D721Med (cell line): ENCODE measurements around the gene PGPEP1.

Experiments
- DNase-seq: peaks from one replicate; pipeline ENCODE4 v3.0.0; 2011; ENCODE audit warnings: low spot score; ENCODE audit not compliant: insufficient read length
- FAIRE-seq: peaks from 2 replicates; lab custom pipeline; 2011; peaks lifted over from hg19 to GRCh38; lab: Jason Lieb, UNC
- CTCF ChIP-seq: IDR thresholded peaks from 2 replicates; pipeline ENCODE4 v1.5.1; 2012; ENCODE audit warnings: mild to moderate bottlenecking, control low read depth; ENCODE audit not compliant: insufficient read depth; ENCODE audit errors: missing control alignments

PGPEP1 gene

DNA sequence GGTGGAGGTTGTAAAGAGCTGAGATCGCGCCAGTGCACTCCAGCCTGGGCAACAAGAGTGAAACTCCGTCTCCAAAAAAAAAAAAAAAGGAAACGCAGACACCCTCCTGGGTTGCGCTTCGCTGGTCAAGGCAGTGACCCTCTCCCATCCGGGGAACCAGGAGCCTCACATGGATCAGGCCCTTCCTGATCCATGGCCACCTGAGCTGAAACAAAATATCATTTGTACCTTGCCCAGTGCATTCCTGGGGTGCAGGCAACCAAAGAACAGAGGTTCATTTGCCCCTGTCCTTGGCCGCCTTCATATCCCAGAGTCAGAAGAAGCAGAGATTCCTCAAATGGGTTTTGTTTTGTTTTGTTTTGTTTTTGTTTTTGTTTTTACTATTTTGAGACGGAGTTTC is 9.5 kb upstream of the PGPEP1 start:
- FAIRE-seq (no peak), DNase-seq (no peak)
- no peak for TF ChIP-seq CTCF

GRCh38 chr19:18332917-18333530 is 7.4 kb upstream of the PGPEP1 start:
- DNase-seq (no peak), FAIRE-seq (no peak)
- TF ChIP-seq CTCF: no peak

DNA sequence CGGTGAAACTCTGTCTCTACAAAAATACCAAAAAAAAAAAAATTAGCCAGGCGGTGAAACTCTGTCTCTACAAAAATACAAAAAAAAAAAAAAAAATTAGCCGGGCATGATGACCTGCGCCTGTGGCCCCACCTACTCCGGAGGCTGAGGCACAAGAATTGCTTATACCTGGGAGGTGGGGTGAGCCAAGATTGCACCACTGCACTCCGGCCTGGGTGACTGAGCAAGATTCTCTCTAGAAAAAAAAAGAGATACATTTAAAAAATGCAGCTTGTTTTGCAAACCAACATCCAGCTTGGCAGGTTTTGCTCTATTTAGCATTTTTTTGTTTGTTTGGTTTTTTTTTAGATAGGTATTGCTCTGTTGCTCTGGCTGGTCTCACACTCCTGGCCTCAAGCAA is 6.7 kb upstream of the PGPEP1 start:
- DNase-seq (no peak), FAIRE-seq (no peak)
- TF ChIP-seq CTCF: no peak

GRCh38 chr19:18336121-18336520 is 4.3 kb upstream of the PGPEP1 start:
- DNase-seq (no peak), FAIRE-seq (no peak)
- no peak for TF ChIP-seq CTCF

GRCh38 chr19:18338541-18338940 is 1.9 kb upstream of the PGPEP1 start:
- FAIRE-seq (no peak), DNase-seq (no peak)
- TF ChIP-seq CTCF: no peak

- no peak for FAIRE-seq
- DNase-seq: no peak
- TF ChIP-seq CTCF: peak; percentile 10
Observed at GRCh38 chr19:18339723-18340122, 675 bp upstream of the PGPEP1 start.

- FAIRE-seq: no peak
- DNase-seq: no peak
- TF ChIP-seq CTCF: no peak
Observed at GRCh38 chr19:18340990-18341868, 831 bp downstream of the PGPEP1 start.
